ENCODE data around the gene PDLIM5. TPM values are rescaled to one million over a fixed set of nuclear protein-coding genes. Genes with fewer than 3 reads are reported as not detected.

The PDLIM5 gene
- total RNA-seq, 1 experiment from 2014 or later, result 44.7 TPM

GRCh38 chr4:94591289-94591688 is 139.5 kb downstream of the PDLIM5 start:
- ATAC-seq (no peak), DNase-seq (ENCODE audit: low read depth, low spot score) (no peak)
- TF ChIP-seq, protein P1, sequence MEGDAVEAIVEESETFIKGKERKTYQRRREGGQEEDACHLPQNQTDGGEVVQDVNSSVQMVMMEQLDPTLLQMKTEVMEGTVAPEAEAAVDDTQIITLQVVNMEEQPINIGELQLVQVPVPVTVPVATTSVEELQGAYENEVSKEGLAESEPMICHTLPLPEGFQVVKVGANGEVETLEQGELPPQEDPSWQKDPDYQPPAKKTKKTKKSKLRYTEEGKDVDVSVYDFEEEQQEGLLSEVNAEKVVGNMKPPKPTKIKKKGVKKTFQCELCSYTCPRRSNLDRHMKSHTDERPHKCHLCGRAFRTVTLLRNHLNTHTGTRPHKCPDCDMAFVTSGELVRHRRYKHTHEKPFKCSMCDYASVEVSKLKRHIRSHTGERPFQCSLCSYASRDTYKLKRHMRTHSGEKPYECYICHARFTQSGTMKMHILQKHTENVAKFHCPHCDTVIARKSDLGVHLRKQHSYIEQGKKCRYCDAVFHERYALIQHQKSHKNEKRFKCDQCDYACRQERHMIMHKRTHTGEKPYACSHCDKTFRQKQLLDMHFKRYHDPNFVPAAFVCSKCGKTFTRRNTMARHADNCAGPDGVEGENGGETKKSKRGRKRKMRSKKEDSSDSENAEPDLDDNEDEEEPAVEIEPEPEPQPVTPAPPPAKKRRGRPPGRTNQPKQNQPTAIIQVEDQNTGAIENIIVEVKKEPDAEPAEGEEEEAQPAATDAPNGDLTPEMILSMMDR (IDR thresholded peaks at IDR 0.05), result no peak
- TF ChIP-seq REST (IDR thresholded peaks at IDR 0.05; ENCODE audit: insufficient read depth in 1 of 2, low read depth in 2 of 2, low read length in 1 of 2) (no peak), TCF7L2 (IDR thresholded peaks at IDR 0.05; ENCODE audit: low read depth, low read length) (no peak), SIN3A (IDR thresholded peaks at IDR 0.05; ENCODE audit: borderline replicate concordance, insufficient read depth, low read depth, low read length) (no peak), POLR2AphosphoS5 (IDR thresholded peaks at IDR 0.05; ENCODE audit: low read depth, low read length) (no peak)
- H3K4me1 ChIP-seq (ENCODE audit: control insufficient read depth, insufficient read depth, low read length), result no peaks in the 10 kb centered on the region
- in situ Hi-C loops (cut with HindIII; ENCODE audit: low pct_unique_long_range_greater_than_20kb, low sequenced_read_pairs) (no loop called here), intact Hi-C loops (cut with micrococcal nuclease; ENCODE audit: unreplicated experiment) (no loop called here)
- H3K27ac ChIP-seq (ENCODE audit: low read length), result no peak overlapping the region
- no TSS peak for BruUV-seq (replicated peaks)
- no peaks in the 10 kb centered on the region for H3K27me3 ChIP-seq (ENCODE audit: control insufficient read depth, insufficient read depth, low read length)
- ChIA-PET CTCF (no interaction called here), POLR2A (no interaction called here)
- no peaks in the 10 kb centered on the region for H3K9me3 ChIP-seq (ENCODE audit: control insufficient read depth, insufficient read depth, low read depth, low read length)
- H3K4me3 ChIP-seq (ENCODE audit: low read depth in 2 of 2, low read length in 2 of 2), result no peak overlapping the region
- no peaks in the 10 kb centered on the region; the same call in 1 of the 2 replicates for H3K36me3 ChIP-seq (ENCODE audit: control insufficient read depth, insufficient read depth, low read length)

- DNase-seq (ENCODE audit: low read depth, low spot score) (no peak), ATAC-seq (no peak)
- no peaks in the 10 kb centered on the region for H3K9me3 ChIP-seq (ENCODE audit: control insufficient read depth, insufficient read depth, low read depth, low read length)
- in situ Hi-C loops (cut with HindIII; ENCODE audit: low pct_unique_long_range_greater_than_20kb, low sequenced_read_pairs), result no loop called here
- H3K27me3 ChIP-seq (ENCODE audit: control insufficient read depth, insufficient read depth, low read length), result no peaks in the 10 kb centered on the region
- no TSS peak for BruUV-seq (replicated peaks)
- intact Hi-C loops (cut with micrococcal nuclease; ENCODE audit: unreplicated experiment), result no loop called here
- POLR2A ChIA-PET, result no interaction called here
- no peak overlapping the region for H3K4me3 ChIP-seq (ENCODE audit: low read depth in 2 of 2, low read length in 2 of 2)
- TF ChIP-seq TCF7L2 (IDR thresholded peaks at IDR 0.05; ENCODE audit: low read depth, low read length) (no peak), POLR2AphosphoS5 (IDR thresholded peaks at IDR 0.05; ENCODE audit: low read depth, low read length) (no peak), REST (IDR thresholded peaks at IDR 0.05; ENCODE audit: insufficient read depth in 1 of 2, low read depth in 2 of 2, low read length in 1 of 2) (no peak), SIN3A (IDR thresholded peaks at IDR 0.05; ENCODE audit: borderline replicate concordance, insufficient read depth, low read depth, low read length) (no peak)
- TF ChIP-seq, protein P1 (IDR thresholded peaks at IDR 0.05), result no peak
- no peaks in the 10 kb centered on the region; the same call in 1 of the 2 replicates for H3K36me3 ChIP-seq (ENCODE audit: control insufficient read depth, insufficient read depth, low read length)
- CTCF ChIA-PET, result no interaction called here
- H3K4me1 ChIP-seq (ENCODE audit: control insufficient read depth, insufficient read depth, low read length), result no peaks in the 10 kb centered on the region
- no peak overlapping the region for H3K27ac ChIP-seq (ENCODE audit: low read length)
These were observed 143.3 kb downstream of the PDLIM5 start for GRCh38 chr4:94595013-94595412.
